ENCODE results near the gene MBNL1. TPM values are rescaled to one million over a fixed set of nuclear protein-coding genes. Genes with fewer than 3 reads are reported as not detected.

Gene MBNL1
- total RNA-seq, 2 donors from 2014 or later: 199 to 327 TPM

- Histone ChIP-seq H3K9me3 (no peaks in the 10 kb centered on the region), H3K4me3 (no peak overlapping the region), H3K36me3 (no peaks in the 10 kb centered on the region), H3K27ac (peak overlapping the region; percentile 41 to 72), H3K4me1 (peaks cover 0 to 70% of the 10 kb centered on the region in 2 donors), H3K27me3 (no peaks in the 10 kb centered on the region)
- TF ChIP-seq, protein P1, sequence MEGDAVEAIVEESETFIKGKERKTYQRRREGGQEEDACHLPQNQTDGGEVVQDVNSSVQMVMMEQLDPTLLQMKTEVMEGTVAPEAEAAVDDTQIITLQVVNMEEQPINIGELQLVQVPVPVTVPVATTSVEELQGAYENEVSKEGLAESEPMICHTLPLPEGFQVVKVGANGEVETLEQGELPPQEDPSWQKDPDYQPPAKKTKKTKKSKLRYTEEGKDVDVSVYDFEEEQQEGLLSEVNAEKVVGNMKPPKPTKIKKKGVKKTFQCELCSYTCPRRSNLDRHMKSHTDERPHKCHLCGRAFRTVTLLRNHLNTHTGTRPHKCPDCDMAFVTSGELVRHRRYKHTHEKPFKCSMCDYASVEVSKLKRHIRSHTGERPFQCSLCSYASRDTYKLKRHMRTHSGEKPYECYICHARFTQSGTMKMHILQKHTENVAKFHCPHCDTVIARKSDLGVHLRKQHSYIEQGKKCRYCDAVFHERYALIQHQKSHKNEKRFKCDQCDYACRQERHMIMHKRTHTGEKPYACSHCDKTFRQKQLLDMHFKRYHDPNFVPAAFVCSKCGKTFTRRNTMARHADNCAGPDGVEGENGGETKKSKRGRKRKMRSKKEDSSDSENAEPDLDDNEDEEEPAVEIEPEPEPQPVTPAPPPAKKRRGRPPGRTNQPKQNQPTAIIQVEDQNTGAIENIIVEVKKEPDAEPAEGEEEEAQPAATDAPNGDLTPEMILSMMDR (IDR thresholded peaks at IDR 0.05): no peak
- no peak for DNase-seq (ENCODE audit: low spot score)
Measured at GRCh38 chr3:152308475-152308844, 39.7 kb downstream of the MBNL1 start.

- Histone ChIP-seq H3K27ac (peak overlapping the region; percentile 41 to 72), H3K4me3 (no peak overlapping the region), H3K36me3 (no peaks in the 10 kb centered on the region), H3K9me3 (no peaks in the 10 kb centered on the region), H3K4me1 (peaks cover 0 to 67% of the 10 kb centered on the region in 2 donors), H3K27me3 (no peaks in the 10 kb centered on the region)
- TF ChIP-seq, protein P1 (IDR thresholded peaks at IDR 0.05): no peak
- no peak for DNase-seq (ENCODE audit: low spot score)
Measured at GRCh38 chr3:152309031-152309430, 40.3 kb downstream of the MBNL1 start.

DNA sequence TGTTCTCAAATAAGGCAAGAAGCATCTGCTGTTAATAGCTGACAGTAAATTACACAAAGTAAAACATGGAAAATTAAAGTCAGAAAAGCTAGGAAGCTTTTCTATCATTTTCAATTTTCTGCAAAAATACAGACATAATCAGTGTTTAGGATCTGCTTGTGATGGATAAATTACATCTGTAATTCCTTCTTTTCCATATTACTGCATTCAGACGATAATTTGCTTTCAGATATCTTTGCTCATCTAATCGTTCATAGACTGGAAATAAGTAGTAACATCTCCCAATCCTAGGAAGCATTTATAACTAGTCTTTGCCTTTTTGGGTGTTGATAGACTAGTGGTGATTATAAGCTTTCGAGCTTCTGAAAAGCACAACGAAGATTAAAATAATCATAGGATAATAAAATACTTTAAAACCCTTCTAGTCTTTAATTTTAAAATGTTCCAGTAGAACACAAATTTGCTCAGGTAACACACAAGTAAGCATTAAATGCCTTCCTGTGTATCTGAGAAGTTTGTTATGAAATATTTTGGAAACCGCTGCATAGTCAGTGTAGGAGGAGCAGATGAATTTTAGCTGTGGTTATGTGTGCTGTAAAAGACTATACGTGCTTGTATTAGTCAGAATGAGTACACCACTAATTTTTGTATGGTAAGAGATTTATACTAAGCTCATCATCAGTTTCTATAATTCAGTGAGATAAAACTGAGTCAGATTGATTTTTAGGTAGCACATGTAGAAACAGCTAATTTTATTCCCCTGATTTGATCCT is 41.0 kb downstream of the MBNL1 start:
- Histone ChIP-seq H3K9me3 (no peaks in the 10 kb centered on the region), H3K27me3 (no peaks in the 10 kb centered on the region), H3K27ac (peak overlapping the region; percentile 41 to 72), H3K36me3 (no peaks in the 10 kb centered on the region), H3K4me3 (no peak overlapping the region), H3K4me1 (peaks cover 0 to 67% of the 10 kb centered on the region in 2 donors)
- TF ChIP-seq, protein P1 (IDR thresholded peaks at IDR 0.05): no peak
- DNase-seq (ENCODE audit: low spot score): no peak

GRCh38 chr3:152313430-152313829 is 44.7 kb downstream of the MBNL1 start:
- Histone ChIP-seq H3K27ac (peak overlapping the region in 1 of 2 donors; percentile 61), H3K4me1 (peaks cover 0 to 69% of the 10 kb centered on the region in 2 donors)

GRCh38 chr3:152313914-152314313 is 45.2 kb downstream of the MBNL1 start:
- H3K27ac ChIP-seq: peak overlapping the region in 1 of 2 donors; percentile 61
- no peak overlapping the region for H3K4me3 ChIP-seq
- H3K4me1 ChIP-seq: peaks cover 0 to 68% of the 10 kb centered on the region in 2 donors
- no peaks in the 10 kb centered on the region for H3K36me3 ChIP-seq
- no peaks in the 10 kb centered on the region for H3K27me3 ChIP-seq
- no peak for DNase-seq (ENCODE audit: low spot score)
- TF ChIP-seq, protein P1 (IDR thresholded peaks at IDR 0.05): no peak
- no peaks in the 10 kb centered on the region for H3K9me3 ChIP-seq

More at GRCh38 chr3:152313430-152313829, 44.7 kb downstream of the MBNL1 start:
- no peak for DNase-seq (ENCODE audit: low spot score)
- H3K9me3 ChIP-seq: no peaks in the 10 kb centered on the region
- TF ChIP-seq, protein P1 (IDR thresholded peaks at IDR 0.05): no peak
- no peaks in the 10 kb centered on the region for H3K36me3 ChIP-seq
- H3K27me3 ChIP-seq: no peaks in the 10 kb centered on the region
- H3K4me3 ChIP-seq: no peak overlapping the region

All from right atrium auricular region (tissue), 2 donors.